Lower leg skin (tissue), 4 donors: Measurements from ENCODE around the gene UCHL5. TPM values are rescaled to one million over a fixed set of nuclear protein-coding genes. Genes with fewer than 3 reads are reported as not detected.

Experiments
- DNase-seq, 2 donors: peaks; one replicate each; pipeline ENCODE4 v3.0.0-alpha.2; 2019; ENCODE audit warnings: low spot score in 2 of 2
- H3K4me3 ChIP-seq: fragments of 200-600 bp; sonication (generic); 2 replicates; pipeline ENCODE4 v1.5.1; 2017; ENCODE audit warnings: mild to moderate bottlenecking, low read depth; ENCODE audit not compliant: poor library complexity, severe bottlenecking
- CTCF ChIP-seq, 3 donors: fragments of 450-650 bp; IDR thresholded peaks; one replicate each; pipeline ENCODE4 v1.5.1; 2016; ENCODE audit warnings: antibody characterized with exemption in 3 of 3, mild to moderate bottlenecking in 3 of 3, moderate library complexity in 2 of 3
- POLR2A ChIP-seq, 2 donors: fragments of 450-650 bp; IDR thresholded peaks; one replicate each; pipeline ENCODE4 v1.6.1; 2016 to 2017; ENCODE audit warnings: antibody characterized with exemption in 2 of 2, mild to moderate bottlenecking in 1 of 2, moderate library complexity in 1 of 2
- WGBS, 2 donors: methylation state at CpG; one replicate each; pipeline ENCODE4 v1.1.5; 2018; 5-methylcytosine and 5-hydroxymethylcytosine counted together
- intact Hi-C: fragments of 100-400 bp; cut with DNase I; formaldehyde crosslinking; loops from one replicate; pipeline ENCODE4 v1.15.0; 2023; ENCODE audit warnings: low total_unique reads
- total RNA-seq, 4 donors: library from RNA; depleted of rRNA; stranded (reverse); fragments of >200 nt; gene quantifications; one replicate each; pipeline ENCODE4 v1.1.0, GENCODE V29; 2016

Gene UCHL5
- total RNA-seq, 4 donors from 2014 or later, result 25.5 to 57.9 (median 37.7) TPM

GRCh38 chr1:192962901-192963300 is 96.3 kb downstream of the UCHL5 start:
- intact Hi-C loops, result no loop called here
- no peak overlapping the region for H3K4me3 ChIP-seq
- no peak for TF ChIP-seq POLR2A (IDR thresholded peaks at IDR 0.05)
- no peak for TF ChIP-seq CTCF (IDR thresholded peaks at IDR 0.05)
- WGBS, 2 donors, result 63% methylated on average over 2 of the region's 2 CpGs
- DNase-seq, result no peak

Other genes starting within 250 kb of the UCHL5 start
- gene RO60, start 252 bp upstream of the UCHL5 start, total RNA-seq, result 100 to 1,000 TPM in 1 of 4 donors, 10 to 100 TPM in 3; 40.3 to 106 (median 64.4) TPM
- 10 to 100 TPM in 1 of 4 donors, 1 to 10 TPM in 3; 5.6 to 11.0 (median 8.1) TPM for gene GLRX2, start 46.1 kb upstream of the UCHL5 start, total RNA-seq
- gene CDC73, start 62.7 kb upstream of the UCHL5 start, total RNA-seq, result 10 to 100 TPM; 19.2 to 23.7 (median 20.0) TPM
- gene B3GALT2, start 127.3 kb upstream of the UCHL5 start, total RNA-seq, result under 1 TPM in 3 of 4 donors, not detected in 1; 0.08 to 0.58 (median 0.32) TPM